Gastrocnemius medialis (tissue), 4 donors: ENCODE data around the gene UBE2L3. TPM values are rescaled to one million over a fixed set of nuclear protein-coding genes. Genes with fewer than 3 reads are reported as not detected.
A peak's percentile ranks its signal among the peaks of the same experiment; 100 is the strongest.
"Not testable (repeated sequence)": the region's sequence is repeated elsewhere in the genome, so short reads cannot be mapped to it uniquely, and the experiment has no call there.

Experiments
- ATAC-seq, 2 donors: fragments of 150-250 bp; one replicate each; pipeline ENCODE4 v1.9.1; 2016
- DNase-seq, 2 donors: peaks; one replicate each; pipeline ENCODE4 v3.0.0-alpha.2; 2019
- H3K27ac ChIP-seq, 4 donors: fragments of 200-600 bp; sonication (generic); 1 replicate in 1 of 4; 2 replicates in 3 of 4; pipeline ENCODE4 v1.5.1; 2016 to 2018; ENCODE audit warnings: mild to moderate bottlenecking in 2 of 4, moderate library complexity in 1 of 4
- H3K27me3 ChIP-seq, 3 donors: fragments of 200-600 bp; sonication (generic) in 2 of 3; 1 replicate in 1 of 3; 2 replicates in 2 of 3; pipeline versions ENCODE4 v1.5.1 to v1.6.0; 2016 to 2019; ENCODE audit warnings: mild to moderate bottlenecking in 1 of 3, moderate library complexity in 1 of 3
- H3K36me3 ChIP-seq, 2 donors: fragments of 200-600 bp; sonication (generic) in 1 of 2; one replicate each; pipeline ENCODE4 v1.5.1; 2017 to 2018
- H3K4me1 ChIP-seq, 2 donors: fragments of 200-600 bp; sonication (generic) in 1 of 2; one replicate each; pipeline ENCODE4 v1.5.1; 2016 to 2017; ENCODE audit warnings: mild to moderate bottlenecking in 2 of 2
- H3K4me3 ChIP-seq, 4 donors: fragments of 200-600 bp; sonication (generic) in 3 of 4; 1 replicate in 1 of 4; 2 replicates in 3 of 4; pipeline ENCODE4 v1.5.1; 2016 to 2019; ENCODE audit warnings: mild to moderate bottlenecking in 2 of 4
- H3K9me3 ChIP-seq, 3 donors: fragments of 200-600 bp; sonication (generic) in 2 of 3; 1 replicate in 1 of 3; 2 replicates in 2 of 3; pipeline ENCODE4 v1.5.1; 2016 to 2019
- POLR2A ChIP-seq, 2 donors: fragments of 450-650 bp; IDR thresholded peaks; one replicate each; pipeline ENCODE4 v1.6.1; 2017; ENCODE audit warnings: antibody characterized with exemption in 2 of 2, mild to moderate bottlenecking in 2 of 2, moderate library complexity in 2 of 2
- in situ Hi-C, 4 donors: fragments of 200-750 bp; cut with MboI; loops; one replicate each; pipeline versions ENCODE4 v1.15.0 to v1.8.0; 2017; ENCODE audit warnings: low sequenced_read_pairs in 4 of 4
- intact Hi-C: fragments of 100-400 bp; cut with DNase I; formaldehyde crosslinking; loops from one replicate; pipeline ENCODE4 v1.15.1; 2023; ENCODE audit warnings: low total_unique reads
- total RNA-seq, 4 donors: library from RNA; depleted of rRNA; stranded (reverse); fragments of >200 nt; gene quantifications; one replicate each; pipeline versions ENCODE4 v1.1.0 to v1.2.3, GENCODE V29; 2016
- TF ChIP-seq, protein P1 (sequence below), 5 experiments: fragments of 450-650 bp in 3 of 5; fragments of 200-600 bp in 2 of 5; sonication (generic) in 2 of 5; IDR thresholded peaks in 4 of 5; conservative IDR thresholded peaks in 1 of 5; 1 replicate in 4 of 5; 2 replicates in 1 of 5; pipeline ENCODE4 v1.5.1; 2016 to 2019; ENCODE audit warnings: antibody characterized with exemption in 5 of 5, mild to moderate bottlenecking in 3 of 5, moderate library complexity in 3 of 5

UBE2L3 gene
- 10 to 100 TPM; 61.5 to 88.7 (median 70.5) TPM for total RNA-seq

DNA sequence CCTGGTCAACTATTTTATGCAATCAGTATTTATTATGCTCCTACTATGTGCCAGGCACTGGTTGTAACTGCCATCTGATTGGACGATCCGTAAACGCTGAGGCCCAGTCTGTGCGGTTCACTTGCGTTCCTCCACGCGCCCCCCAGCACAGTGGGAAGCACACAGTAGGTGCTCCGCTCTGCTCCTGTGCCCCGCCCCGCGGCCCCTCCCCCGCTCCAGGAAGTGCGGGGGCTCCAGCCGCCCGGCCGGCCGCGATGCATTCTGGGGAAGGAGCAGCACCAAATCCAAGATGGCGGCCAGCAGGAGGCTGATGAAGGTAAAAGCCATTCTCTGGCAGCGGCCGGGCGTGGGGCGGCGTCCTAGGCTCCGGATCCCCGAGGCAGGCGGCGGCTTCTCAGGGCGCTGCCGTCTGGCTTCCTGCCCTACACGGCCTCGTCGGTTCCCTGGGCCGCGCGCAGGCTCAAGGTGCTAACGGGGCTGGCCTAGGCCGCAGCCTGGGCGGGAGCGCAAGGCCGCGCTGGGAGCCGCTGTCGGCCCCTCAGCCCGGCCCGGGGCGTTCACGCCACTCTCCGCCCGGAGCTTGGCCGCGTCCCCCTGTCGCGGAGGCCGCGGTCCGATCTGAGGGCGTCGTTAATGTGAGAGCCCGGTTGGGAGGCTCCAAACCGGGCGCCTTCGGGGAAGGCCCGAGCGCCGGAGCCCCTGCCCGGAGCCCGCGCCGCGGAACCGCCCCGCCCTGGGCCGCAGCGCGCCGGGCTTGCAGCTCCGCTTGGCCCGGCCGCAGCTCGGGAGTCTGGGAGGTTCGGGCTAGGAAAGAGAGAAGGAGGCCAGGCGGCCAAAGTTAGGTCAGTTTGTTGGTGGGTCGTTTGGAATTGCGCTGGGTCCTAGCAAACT lies at the start of gene UBE2L3:
Gene UBE2L3 (plus strand): TSS at position 259 of the 891 bp plus-strand sequence. CDS start 31 bp downstream, at position 290.
- TF ChIP-seq POLR2A (IDR thresholded peaks at IDR 0.05): peak; percentile 55 to 58
- TF ChIP-seq, protein P1, sequence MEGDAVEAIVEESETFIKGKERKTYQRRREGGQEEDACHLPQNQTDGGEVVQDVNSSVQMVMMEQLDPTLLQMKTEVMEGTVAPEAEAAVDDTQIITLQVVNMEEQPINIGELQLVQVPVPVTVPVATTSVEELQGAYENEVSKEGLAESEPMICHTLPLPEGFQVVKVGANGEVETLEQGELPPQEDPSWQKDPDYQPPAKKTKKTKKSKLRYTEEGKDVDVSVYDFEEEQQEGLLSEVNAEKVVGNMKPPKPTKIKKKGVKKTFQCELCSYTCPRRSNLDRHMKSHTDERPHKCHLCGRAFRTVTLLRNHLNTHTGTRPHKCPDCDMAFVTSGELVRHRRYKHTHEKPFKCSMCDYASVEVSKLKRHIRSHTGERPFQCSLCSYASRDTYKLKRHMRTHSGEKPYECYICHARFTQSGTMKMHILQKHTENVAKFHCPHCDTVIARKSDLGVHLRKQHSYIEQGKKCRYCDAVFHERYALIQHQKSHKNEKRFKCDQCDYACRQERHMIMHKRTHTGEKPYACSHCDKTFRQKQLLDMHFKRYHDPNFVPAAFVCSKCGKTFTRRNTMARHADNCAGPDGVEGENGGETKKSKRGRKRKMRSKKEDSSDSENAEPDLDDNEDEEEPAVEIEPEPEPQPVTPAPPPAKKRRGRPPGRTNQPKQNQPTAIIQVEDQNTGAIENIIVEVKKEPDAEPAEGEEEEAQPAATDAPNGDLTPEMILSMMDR (IDR thresholded peaks at IDR 0.05 in 4 of 5, conservative IDR thresholded peaks at IDR 0.05 in 1 of 5): peak in 1 of 5 experiments; percentile 16
- no peaks in the 10 kb centered on the region for H3K36me3 ChIP-seq
- in situ Hi-C loops: no loop called here
- no peaks in the 10 kb centered on the region for H3K27me3 ChIP-seq
- ATAC-seq (peak; percentile 87 to 90), DNase-seq (peak; percentile 70 to 78)
- peak within 1 kb of the TSS; percentile 70 to 98 (median 76) for H3K4me3 ChIP-seq
- intact Hi-C loops: loop anchor here (1.0 kb wide), 1 partner anchor 63 kb away; the partner anchor contains the start of gene YDJC
- peaks cover 33 to 41% of the 10 kb centered on the region in 2 donors for H3K4me1 ChIP-seq
- H3K27ac ChIP-seq: peak within 1 kb of the TSS; percentile 82 to 97 (median 88)
- no peaks in the 10 kb centered on the region for H3K9me3 ChIP-seq

DNA sequence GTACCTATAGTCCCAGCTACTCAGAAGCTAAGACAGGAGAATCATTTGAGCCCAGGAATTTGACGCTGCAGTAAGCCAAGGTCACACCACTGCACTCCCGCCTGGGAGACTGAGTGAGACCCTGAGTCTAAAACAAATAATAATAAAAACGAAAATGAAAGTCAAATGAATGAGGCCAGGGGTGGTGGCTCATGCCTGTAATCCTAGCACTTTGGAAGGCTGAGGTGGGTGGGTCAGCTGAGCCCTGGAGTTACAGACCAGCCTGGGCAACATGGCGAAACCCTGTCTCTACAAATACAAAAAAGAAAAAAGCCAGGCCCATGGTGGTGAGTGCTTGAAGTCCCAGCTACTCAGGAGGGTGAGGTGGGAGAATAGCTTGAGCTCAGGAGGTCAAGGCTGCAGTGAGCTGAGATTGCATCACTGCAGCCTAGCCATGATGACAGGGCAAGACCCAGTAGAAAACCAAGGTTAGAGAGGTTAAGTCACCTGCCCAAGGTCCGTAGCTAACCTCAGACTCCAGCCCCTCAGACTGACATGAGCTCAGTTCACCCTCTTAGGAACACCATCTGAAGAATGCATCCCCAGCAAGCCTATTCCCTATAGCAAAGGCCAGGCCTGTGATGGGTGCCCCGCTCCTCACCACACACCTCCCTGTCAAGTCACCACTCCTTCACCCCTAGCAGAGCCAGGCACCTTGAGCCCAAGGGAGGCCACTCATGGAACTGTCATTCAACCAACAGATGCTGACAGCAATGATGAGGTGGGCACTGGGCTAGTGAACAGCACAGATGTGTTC lies 40.6 kb upstream of the UBE2L3 start:
- intact Hi-C loops, H3K9me3 ChIP-seq, H3K27ac ChIP-seq, DNase-seq, H3K4me1 ChIP-seq, H3K27me3 ChIP-seq, H3K36me3 ChIP-seq, in situ Hi-C loops, ATAC-seq, H3K4me3 ChIP-seq: not testable (repeated sequence)

DNA sequence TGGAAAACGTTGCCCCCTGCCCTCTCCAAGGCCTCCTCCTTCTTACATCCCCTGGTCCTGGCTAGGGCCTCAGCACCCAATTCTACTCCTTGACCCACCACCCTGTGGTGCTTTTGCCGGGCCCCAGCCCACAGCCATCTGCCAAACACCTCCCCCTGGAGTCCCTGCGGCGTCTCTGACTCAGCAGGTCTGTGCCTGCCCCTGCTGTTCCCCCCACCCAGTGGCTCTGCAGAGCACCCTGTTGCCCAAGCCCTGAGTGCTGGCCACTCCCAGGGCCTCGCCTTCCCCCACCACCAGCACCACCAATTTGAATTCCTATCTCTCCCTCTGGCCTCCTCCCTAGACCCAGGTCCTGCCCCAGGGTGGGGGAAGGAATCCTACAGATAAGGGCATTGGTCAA lies 36.0 kb upstream of the UBE2L3 start:
- H3K9me3 ChIP-seq, H3K27me3 ChIP-seq, DNase-seq, H3K27ac ChIP-seq, intact Hi-C loops, H3K4me1 ChIP-seq, ATAC-seq, H3K36me3 ChIP-seq, H3K4me3 ChIP-seq, in situ Hi-C loops: not testable (repeated sequence)

DNA sequence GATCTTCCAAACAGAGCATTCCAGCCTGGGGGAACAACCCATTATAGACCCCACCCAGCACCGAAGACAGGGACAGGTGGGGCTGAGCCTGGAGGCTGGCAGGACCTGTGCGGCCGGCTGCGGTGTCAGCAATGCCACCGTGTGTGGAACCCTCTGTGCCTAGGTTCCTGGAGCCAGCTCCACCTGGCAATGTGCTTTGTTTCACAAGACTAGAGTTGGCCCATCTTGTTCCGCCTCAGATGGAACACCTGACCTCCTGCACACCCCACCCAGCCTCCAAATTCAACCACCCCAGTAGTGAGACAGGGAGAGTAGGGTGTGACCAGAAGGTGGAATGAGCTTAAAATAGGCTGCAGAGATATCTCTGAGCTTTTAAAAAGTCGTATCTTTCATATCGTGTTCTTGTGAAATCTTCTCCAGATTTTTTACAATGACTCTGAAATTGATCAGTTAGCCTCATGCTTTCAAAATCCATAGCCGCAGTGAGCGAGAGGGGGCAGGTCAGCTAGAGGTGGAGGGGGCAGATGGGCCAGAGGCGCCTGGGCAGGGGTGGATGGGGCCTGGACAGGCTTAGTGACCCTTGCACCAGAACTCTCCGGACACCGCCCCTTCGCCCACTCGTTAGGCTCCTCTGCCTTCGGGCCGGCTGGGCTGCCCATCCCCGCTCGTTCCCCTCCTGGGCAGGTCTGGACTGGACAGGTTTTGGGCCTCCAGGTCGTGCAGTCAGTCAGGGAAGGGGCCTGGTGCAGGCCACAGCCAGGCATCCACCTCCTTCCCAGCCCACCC lies 34.5 kb upstream of the UBE2L3 start:
- H3K4me3 ChIP-seq, ATAC-seq, H3K9me3 ChIP-seq, H3K4me1 ChIP-seq, H3K27me3 ChIP-seq, H3K27ac ChIP-seq, DNase-seq, H3K36me3 ChIP-seq, intact Hi-C loops, in situ Hi-C loops: not testable (repeated sequence)

DNA sequence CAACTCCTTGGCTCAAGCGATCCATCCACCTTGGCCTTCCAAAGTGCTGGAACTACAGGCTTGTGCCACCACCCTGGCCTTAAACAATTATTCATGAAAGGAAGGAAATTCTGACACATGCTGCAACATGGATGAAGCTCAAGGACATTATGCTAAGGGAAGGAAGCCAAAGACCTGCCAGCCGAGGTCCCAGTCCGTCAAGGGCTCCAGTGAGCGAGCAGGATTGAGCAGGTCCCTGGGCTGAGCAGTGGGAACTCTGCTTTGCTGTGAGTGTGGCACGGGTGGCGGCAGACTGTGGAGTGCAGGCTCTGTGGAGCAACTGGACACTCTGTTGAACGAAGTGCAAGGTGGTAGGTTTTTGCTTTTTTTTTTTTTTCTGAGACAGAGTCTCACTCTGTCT lies 27.7 kb upstream of the UBE2L3 start:
- intact Hi-C loops, H3K36me3 ChIP-seq, H3K27me3 ChIP-seq, in situ Hi-C loops, H3K27ac ChIP-seq, ATAC-seq, H3K4me3 ChIP-seq, H3K9me3 ChIP-seq, DNase-seq, H3K4me1 ChIP-seq: not testable (repeated sequence)

DNA sequence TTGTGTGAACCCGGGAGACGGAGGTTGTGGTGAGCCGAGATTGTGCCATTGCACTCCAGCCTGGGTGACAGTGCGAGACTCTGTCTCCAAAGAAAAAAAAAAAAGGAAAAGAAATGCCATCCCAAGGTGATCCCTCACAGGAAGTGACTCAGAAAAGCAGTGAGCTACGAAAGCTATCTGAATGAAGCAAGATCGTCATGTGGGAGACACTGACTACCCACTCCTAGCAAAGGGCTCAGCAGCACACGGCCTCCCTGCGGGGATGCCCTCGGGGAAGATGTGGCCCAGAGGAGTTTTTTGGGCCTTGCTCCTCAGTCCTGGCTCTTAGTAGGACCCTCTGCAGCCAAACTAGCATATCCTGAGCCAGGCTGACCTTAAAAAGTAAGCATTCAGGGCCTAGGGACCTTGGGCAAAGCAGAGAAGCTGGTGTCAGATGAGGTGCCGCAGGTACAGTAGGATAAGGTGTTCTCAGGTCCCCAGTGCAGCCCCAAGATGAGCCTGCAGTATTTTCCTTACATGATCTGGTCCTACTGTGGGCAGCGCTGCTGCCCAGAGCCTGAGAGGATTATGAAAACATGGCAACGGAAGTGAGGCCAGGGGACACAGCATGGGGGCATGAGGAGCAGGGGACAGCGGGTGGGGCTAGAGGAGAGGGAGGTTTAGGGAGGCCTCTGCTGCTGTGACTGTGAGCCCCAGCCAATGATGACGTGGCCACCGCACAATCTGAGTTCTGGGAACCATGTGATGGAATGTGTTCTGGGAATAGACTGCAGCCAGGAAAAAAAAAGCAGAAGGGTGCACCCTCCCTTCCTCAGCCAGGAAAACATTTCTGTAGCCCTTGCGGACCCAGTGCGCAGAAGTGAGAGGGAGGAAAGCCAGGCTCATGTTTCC lies 22.8 kb upstream of the UBE2L3 start:
- H3K4me3 ChIP-seq, ATAC-seq, DNase-seq, in situ Hi-C loops, H3K27ac ChIP-seq, H3K27me3 ChIP-seq, H3K9me3 ChIP-seq, H3K4me1 ChIP-seq, intact Hi-C loops, H3K36me3 ChIP-seq: not testable (repeated sequence)

DNA sequence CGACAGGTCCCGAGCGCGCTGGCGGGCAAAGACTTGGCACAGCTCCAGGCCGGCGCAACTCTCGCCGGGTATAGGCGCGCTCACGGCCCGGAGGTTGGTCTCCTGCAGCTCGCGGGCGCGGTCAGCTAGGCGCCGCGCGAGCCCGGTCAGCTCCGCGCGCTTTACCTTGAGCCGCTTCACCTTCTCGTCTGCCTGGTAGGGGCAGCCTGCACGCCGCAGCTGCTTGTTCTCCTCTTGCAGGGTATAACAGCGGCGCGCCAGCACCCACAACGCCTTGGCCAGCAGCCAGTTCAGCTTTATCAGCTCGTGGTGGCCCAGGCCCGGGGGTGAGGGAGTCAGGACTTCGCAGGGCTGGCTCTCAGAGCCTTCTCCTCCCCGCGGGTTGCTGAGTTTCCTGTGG lies 18.0 kb upstream of the UBE2L3 start:
- ATAC-seq, H3K27me3 ChIP-seq, H3K9me3 ChIP-seq, H3K4me1 ChIP-seq, DNase-seq, in situ Hi-C loops, H3K4me3 ChIP-seq, H3K27ac ChIP-seq, intact Hi-C loops, H3K36me3 ChIP-seq: not testable (repeated sequence)

DNA sequence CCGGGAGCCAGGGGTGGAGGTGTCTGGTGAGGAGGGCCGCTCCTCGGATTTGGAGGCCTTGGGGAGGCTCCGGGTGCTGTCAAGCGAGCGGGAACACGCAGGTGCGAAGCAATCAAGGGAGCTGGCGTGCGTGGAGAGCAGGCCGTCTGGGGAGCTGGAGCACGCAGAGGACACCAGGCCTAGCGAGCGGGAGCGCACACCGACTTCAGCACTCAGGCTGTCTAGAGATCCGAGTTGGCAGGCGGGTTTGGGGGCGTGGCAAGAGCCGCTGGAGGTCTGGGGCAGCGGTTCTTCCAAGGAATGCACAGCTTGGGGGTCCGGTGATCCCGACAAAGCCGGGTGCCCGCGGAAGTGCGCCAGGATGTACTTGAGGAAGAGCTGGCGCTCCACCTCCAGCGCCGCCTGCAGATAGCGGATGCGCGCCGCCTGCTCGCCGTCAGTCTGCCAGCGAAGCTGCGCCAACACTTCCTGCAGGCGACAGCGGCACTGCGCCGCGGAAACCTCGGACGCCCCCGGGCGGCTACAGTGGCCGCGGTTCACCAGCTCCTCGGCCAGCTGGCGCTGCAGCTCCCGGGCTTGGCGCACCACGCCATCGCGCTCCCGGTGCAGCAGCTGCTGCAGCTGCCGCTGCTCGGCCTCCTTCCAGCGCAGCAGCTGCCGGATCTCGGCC lies 17.4 kb upstream of the UBE2L3 start:
- in situ Hi-C loops, H3K4me3 ChIP-seq, H3K27ac ChIP-seq, H3K27me3 ChIP-seq, DNase-seq, intact Hi-C loops, H3K9me3 ChIP-seq, H3K4me1 ChIP-seq, H3K36me3 ChIP-seq: not testable (repeated sequence)
- ATAC-seq: peak; percentile 77 to 80

DNA sequence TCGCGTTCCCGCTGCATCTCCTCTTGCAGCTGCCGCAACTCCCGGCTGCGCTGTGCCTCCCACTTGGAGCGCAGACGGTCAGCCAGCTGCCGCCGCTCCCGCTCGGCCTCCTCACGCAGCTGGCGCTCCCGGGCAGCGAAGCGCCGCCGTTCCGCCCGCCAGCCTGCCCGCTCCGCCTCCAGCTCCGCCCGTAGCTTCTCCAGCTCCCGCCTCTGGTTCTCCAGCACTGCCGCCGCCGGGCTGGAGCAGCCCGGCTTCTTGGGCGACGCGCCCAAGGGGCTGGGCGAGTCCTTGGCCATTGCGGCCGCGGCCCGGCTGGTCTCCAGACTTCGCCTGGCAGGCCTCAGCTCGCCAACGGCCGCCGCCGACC lies 16.9 kb upstream of the UBE2L3 start:
- H3K4me1 ChIP-seq, H3K27me3 ChIP-seq, H3K27ac ChIP-seq, DNase-seq, H3K9me3 ChIP-seq, H3K36me3 ChIP-seq, H3K4me3 ChIP-seq, intact Hi-C loops, in situ Hi-C loops: not testable (repeated sequence)
- peak in 1 of 2 donors; percentile 79 for ATAC-seq
